ENCODE measurements around the gene RDH14.

The RDH14 gene

GRCh38 chr2:18560031-18560796 is at the start of gene RDH14:
Gene RDH14, minus strand, starts transcription at chr2:18560653. Its CDS starts 81 bp downstream, at chr2:18560572.
- peak; percentile 57 to 97 (median 92) for DNase-seq

- no peak for DNase-seq
Measured at GRCh38 chr2:18610090-18610489, 49.6 kb upstream of the RDH14 start.

- no peak for DNase-seq
Measured at GRCh38 chr2:18605115-18605514, 44.7 kb upstream of the RDH14 start.

- no peak for DNase-seq
Measured at GRCh38 chr2:18604531-18604885, 44.1 kb upstream of the RDH14 start.

GRCh38 chr2:18603854-18604530 is 43.5 kb upstream of the RDH14 start:
- no peak for DNase-seq

- DNase-seq, result no peak
Measured at GRCh38 chr2:18602298-18602697, 41.8 kb upstream of the RDH14 start.

- no peak for DNase-seq
Measured at GRCh38 chr2:18600255-18600613, 39.8 kb upstream of the RDH14 start.

- no peak for DNase-seq
Measured at GRCh38 chr2:18599509-18600254, 39.2 kb upstream of the RDH14 start.

GRCh38 chr2:18598848-18599484 is 38.5 kb upstream of the RDH14 start:
- no peak for DNase-seq

- DNase-seq, result no peak
Measured at GRCh38 chr2:18597618-18598017, 37.2 kb upstream of the RDH14 start.

GRCh38 chr2:18596993-18597392 is 36.5 kb upstream of the RDH14 start:
- no peak for DNase-seq

GRCh38 chr2:18593496-18593895 is 33.0 kb upstream of the RDH14 start:
- no peak for DNase-seq

- no peak for DNase-seq
Measured at GRCh38 chr2:18592372-18592771, 31.9 kb upstream of the RDH14 start.

GRCh38 chr2:18589354-18589753 is 28.9 kb upstream of the RDH14 start, which contains the start of gene NT5C1B:
Gene NT5C1B, minus strand, starts transcription at chr2:18589569. Its CDS starts 101 bp downstream, at chr2:18589468.
- no peak for DNase-seq

- no peak for DNase-seq
Measured at GRCh38 chr2:18588802-18589201, 28.3 kb upstream of the RDH14 start.

GRCh38 chr2:18588049-18588448 is 27.6 kb upstream of the RDH14 start:
- DNase-seq, result no peak

- no peak for DNase-seq
Measured at GRCh38 chr2:18585526-18585925, 25.1 kb upstream of the RDH14 start.

GRCh38 chr2:18584608-18584954 is 24.1 kb upstream of the RDH14 start:
- no peak for DNase-seq

GRCh38 chr2:18583905-18584607 is 23.6 kb upstream of the RDH14 start:
- no peak for DNase-seq

- no peak for DNase-seq
Measured at GRCh38 chr2:18580606-18581005, 20.2 kb upstream of the RDH14 start.

- no peak for DNase-seq
Measured at GRCh38 chr2:18578033-18578432, 17.6 kb upstream of the RDH14 start.

Data from nucleus accumbens (tissue), 56 donors.